Measurements from ENCODE around the gene CNTLN. TPM values are rescaled to one million over a fixed set of nuclear protein-coding genes. Genes with fewer than 3 reads are reported as not detected.

CNTLN gene
- total and polyA plus RNA-seq, 2 of the 8 experiments (the other 6 are each of a cell fraction or from before 2014, with no cell fraction given): 4.8 to 10.8 TPM

DNA sequence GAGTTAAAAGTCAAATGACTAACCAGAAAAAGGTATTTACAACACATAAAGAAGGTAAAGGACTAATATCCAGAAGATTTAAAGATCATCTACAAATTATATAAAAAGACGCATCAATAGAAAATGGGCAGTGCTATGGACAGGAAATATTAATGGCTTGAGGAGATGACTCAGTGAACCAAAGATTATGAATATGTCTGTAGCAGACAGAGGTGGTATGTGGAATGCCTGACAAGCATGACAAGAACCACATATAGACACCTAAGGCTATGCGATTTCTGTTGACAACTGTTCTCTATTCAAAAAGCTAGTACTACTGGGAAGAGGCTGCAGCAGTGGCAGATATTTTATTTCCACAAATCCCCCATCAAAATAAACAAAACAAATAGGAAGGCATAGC is 267.0 kb downstream of the CNTLN start (continued):
- TF ChIP-seq, protein P1, sequence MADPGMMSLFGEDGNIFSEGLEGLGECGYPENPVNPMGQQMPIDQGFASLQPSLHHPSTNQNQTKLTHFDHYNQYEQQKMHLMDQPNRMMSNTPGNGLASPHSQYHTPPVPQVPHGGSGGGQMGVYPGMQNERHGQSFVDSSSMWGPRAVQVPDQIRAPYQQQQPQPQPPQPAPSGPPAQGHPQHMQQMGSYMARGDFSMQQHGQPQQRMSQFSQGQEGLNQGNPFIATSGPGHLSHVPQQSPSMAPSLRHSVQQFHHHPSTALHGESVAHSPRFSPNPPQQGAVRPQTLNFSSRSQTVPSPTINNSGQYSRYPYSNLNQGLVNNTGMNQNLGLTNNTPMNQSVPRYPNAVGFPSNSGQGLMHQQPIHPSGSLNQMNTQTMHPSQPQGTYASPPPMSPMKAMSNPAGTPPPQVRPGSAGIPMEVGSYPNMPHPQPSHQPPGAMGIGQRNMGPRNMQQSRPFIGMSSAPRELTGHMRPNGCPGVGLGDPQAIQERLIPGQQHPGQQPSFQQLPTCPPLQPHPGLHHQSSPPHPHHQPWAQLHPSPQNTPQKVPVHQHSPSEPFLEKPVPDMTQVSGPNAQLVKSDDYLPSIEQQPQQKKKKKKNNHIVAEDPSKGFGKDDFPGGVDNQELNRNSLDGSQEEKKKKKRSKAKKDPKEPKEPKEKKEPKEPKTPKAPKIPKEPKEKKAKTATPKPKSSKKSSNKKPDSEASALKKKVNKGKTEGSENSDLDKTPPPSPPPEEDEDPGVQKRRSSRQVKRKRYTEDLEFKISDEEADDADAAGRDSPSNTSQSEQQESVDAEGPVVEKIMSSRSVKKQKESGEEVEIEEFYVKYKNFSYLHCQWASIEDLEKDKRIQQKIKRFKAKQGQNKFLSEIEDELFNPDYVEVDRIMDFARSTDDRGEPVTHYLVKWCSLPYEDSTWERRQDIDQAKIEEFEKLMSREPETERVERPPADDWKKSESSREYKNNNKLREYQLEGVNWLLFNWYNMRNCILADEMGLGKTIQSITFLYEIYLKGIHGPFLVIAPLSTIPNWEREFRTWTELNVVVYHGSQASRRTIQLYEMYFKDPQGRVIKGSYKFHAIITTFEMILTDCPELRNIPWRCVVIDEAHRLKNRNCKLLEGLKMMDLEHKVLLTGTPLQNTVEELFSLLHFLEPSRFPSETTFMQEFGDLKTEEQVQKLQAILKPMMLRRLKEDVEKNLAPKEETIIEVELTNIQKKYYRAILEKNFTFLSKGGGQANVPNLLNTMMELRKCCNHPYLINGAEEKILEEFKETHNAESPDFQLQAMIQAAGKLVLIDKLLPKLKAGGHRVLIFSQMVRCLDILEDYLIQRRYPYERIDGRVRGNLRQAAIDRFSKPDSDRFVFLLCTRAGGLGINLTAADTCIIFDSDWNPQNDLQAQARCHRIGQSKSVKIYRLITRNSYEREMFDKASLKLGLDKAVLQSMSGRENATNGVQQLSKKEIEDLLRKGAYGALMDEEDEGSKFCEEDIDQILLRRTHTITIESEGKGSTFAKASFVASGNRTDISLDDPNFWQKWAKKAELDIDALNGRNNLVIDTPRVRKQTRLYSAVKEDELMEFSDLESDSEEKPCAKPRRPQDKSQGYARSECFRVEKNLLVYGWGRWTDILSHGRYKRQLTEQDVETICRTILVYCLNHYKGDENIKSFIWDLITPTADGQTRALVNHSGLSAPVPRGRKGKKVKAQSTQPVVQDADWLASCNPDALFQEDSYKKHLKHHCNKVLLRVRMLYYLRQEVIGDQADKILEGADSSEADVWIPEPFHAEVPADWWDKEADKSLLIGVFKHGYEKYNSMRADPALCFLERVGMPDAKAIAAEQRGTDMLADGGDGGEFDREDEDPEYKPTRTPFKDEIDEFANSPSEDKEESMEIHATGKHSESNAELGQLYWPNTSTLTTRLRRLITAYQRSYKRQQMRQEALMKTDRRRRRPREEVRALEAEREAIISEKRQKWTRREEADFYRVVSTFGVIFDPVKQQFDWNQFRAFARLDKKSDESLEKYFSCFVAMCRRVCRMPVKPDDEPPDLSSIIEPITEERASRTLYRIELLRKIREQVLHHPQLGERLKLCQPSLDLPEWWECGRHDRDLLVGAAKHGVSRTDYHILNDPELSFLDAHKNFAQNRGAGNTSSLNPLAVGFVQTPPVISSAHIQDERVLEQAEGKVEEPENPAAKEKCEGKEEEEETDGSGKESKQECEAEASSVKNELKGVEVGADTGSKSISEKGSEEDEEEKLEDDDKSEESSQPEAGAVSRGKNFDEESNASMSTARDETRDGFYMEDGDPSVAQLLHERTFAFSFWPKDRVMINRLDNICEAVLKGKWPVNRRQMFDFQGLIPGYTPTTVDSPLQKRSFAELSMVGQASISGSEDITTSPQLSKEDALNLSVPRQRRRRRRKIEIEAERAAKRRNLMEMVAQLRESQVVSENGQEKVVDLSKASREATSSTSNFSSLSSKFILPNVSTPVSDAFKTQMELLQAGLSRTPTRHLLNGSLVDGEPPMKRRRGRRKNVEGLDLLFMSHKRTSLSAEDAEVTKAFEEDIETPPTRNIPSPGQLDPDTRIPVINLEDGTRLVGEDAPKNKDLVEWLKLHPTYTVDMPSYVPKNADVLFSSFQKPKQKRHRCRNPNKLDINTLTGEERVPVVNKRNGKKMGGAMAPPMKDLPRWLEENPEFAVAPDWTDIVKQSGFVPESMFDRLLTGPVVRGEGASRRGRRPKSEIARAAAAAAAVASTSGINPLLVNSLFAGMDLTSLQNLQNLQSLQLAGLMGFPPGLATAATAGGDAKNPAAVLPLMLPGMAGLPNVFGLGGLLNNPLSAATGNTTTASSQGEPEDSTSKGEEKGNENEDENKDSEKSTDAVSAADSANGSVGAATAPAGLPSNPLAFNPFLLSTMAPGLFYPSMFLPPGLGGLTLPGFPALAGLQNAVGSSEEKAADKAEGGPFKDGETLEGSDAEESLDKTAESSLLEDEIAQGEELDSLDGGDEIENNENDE (IDR thresholded peaks at IDR 0.05; ENCODE audit: insufficient replicate concordance, low read length): no peak
- TF ChIP-seq PHF8 (conservative IDR thresholded peaks at IDR 0.05; ENCODE audit: low read depth, low read length) (no peak), BCL11A (IDR thresholded peaks at IDR 0.05; ENCODE audit: low read depth in 2 of 2, low read length in 2 of 2) (no peak), TCF12 (IDR thresholded peaks at IDR 0.05; ENCODE audit: low read depth, low read length) (no peak), HDAC2 (IDR thresholded peaks at IDR 0.05; ENCODE audit: borderline replicate concordance in 1 of 2, low read depth in 2 of 2, low read length in 2 of 2) (no peak), RBBP5 (IDR thresholded peaks at IDR 0.05; ENCODE audit: borderline replicate concordance, low read depth, low read length) (no peak), RXRA (IDR thresholded peaks at IDR 0.05; ENCODE audit: insufficient read depth, low read depth, low read length) (no peak), TAF7 (optimal IDR thresholded peaks at IDR 0.05; ENCODE audit: borderline replicate concordance, low read depth, low read length) (no peak)
